Right atrium auricular region (tissue), 2 donors: ENCODE data around the gene UBXN11. TPM values are rescaled to one million over a fixed set of nuclear protein-coding genes. Genes with fewer than 3 reads are reported as not detected.
A peak's percentile ranks its signal among the peaks of the same experiment; 100 is the strongest.
"Not testable (repeated sequence)": the region's sequence is repeated elsewhere in the genome, so short reads cannot be mapped to it uniquely, and the experiment has no call there.

Source experiments
- DNase-seq: peaks from one replicate; pipeline ENCODE4 v3.0.0-alpha.2; 2019; ENCODE audit warnings: low spot score
- H3K27ac ChIP-seq, 2 donors: fragments of 200-600 bp; sonication (generic); 1 replicate in 1 of 2; 2 replicates in 1 of 2; pipeline ENCODE4 v1.5.1; 2016 to 2019
- H3K27me3 ChIP-seq, 2 donors: fragments of 200-600 bp; sonication (generic); one replicate each; pipeline versions ENCODE4 v1.5.1 to v1.6.0; 2017 to 2019
- H3K36me3 ChIP-seq: fragments of 200-600 bp; sonication (generic); one replicate; pipeline ENCODE4 v1.5.1; 2016
- H3K4me1 ChIP-seq, 2 donors: fragments of 200-600 bp; sonication (generic); one replicate each; pipeline versions ENCODE4 v1.5.1 to v1.6.0; 2017 to 2019
- H3K4me3 ChIP-seq, 2 donors: fragments of 200-600 bp; sonication (generic); 1 replicate in 1 of 2; 2 replicates in 1 of 2; pipeline ENCODE4 v1.5.1; 2017 to 2019; ENCODE audit warnings: mild to moderate bottlenecking in 1 of 2, moderate library complexity in 1 of 2
- H3K9me3 ChIP-seq, 2 donors: fragments of 200-600 bp; sonication (generic); one replicate each; pipeline ENCODE4 v1.5.1; 2019
- CTCF ChIP-seq, 2 donors: fragments of 200-600 bp; sonication (generic); IDR thresholded peaks; one replicate each; pipeline ENCODE4 v1.5.1; 2019; ENCODE audit warnings: antibody characterized with exemption in 2 of 2
- total RNA-seq, 2 donors: library from RNA; depleted of rRNA; stranded (reverse); fragments of >200 nt; gene quantifications; one replicate each; pipeline ENCODE4 v1.1.0, GENCODE V29; 2016

The UBXN11 gene
- total RNA-seq, 2 donors from 2014 or later: 4.5 to 7.4 TPM

GRCh38 chr1:26338670-26339069, 32.2 kb upstream of the UBXN11 start:
- Histone ChIP-seq H3K4me1 (peaks cover 0 to 16% of the 10 kb centered on the region in 2 donors), H3K27ac (no peak overlapping the region), H3K4me3 (no peak overlapping the region), H3K27me3 (no peaks in the 10 kb centered on the region), H3K9me3 (no peaks in the 10 kb centered on the region), H3K36me3 (no peaks in the 10 kb centered on the region)
- no peak for DNase-seq
- no peak for TF ChIP-seq CTCF (IDR thresholded peaks at IDR 0.05)

GRCh38 chr1:26337625-26338024, 31.2 kb upstream of the UBXN11 start:
- DNase-seq: no peak
- Histone ChIP-seq H3K27me3 (no peaks in the 10 kb centered on the region), H3K9me3 (no peaks in the 10 kb centered on the region), H3K27ac (no peak overlapping the region), H3K36me3 (no peaks in the 10 kb centered on the region), H3K4me3 (no peak overlapping the region), H3K4me1 (peaks cover 0 to 16% of the 10 kb centered on the region in 2 donors)
- no peak for TF ChIP-seq CTCF (IDR thresholded peaks at IDR 0.05)

- Histone ChIP-seq H3K27me3 (no peaks in the 10 kb centered on the region), H3K36me3 (no peaks in the 10 kb centered on the region), H3K27ac (no peak overlapping the region), H3K9me3 (no peaks in the 10 kb centered on the region), H3K4me3 (no peak overlapping the region), H3K4me1 (peaks cover 0 to 16% of the 10 kb centered on the region in 2 donors)
- no peak for TF ChIP-seq CTCF (IDR thresholded peaks at IDR 0.05)
- no peak for DNase-seq
These were observed 30.7 kb upstream of the UBXN11 start for GRCh38 chr1:26337206-26337535.

GRCh38 chr1:26336477-26337205, 30.2 kb upstream of the UBXN11 start:
- H3K4me3 ChIP-seq: peak overlapping the region; percentile 33 to 52
- no peaks in the 10 kb centered on the region for H3K27me3 ChIP-seq
- no peaks in the 10 kb centered on the region for H3K9me3 ChIP-seq
- no peaks in the 10 kb centered on the region for H3K36me3 ChIP-seq
- no peak for DNase-seq
- H3K27ac ChIP-seq: no peak overlapping the region
- H3K4me1 ChIP-seq: peaks cover 0 to 16% of the 10 kb centered on the region in 2 donors
- TF ChIP-seq CTCF (IDR thresholded peaks at IDR 0.05): no peak

- Histone ChIP-seq H3K4me1 (peaks cover 0 to 16% of the 10 kb centered on the region in 2 donors), H3K27ac (no peak overlapping the region), H3K9me3 (no peaks in the 10 kb centered on the region), H3K4me3 (peak overlapping the region; percentile 33 to 52), H3K27me3 (no peaks in the 10 kb centered on the region), H3K36me3 (no peaks in the 10 kb centered on the region)
- no peak for DNase-seq
- no peak for TF ChIP-seq CTCF (IDR thresholded peaks at IDR 0.05)
These were observed 29.5 kb upstream of the UBXN11 start for GRCh38 chr1:26335774-26336476.

- H3K9me3 ChIP-seq, H3K36me3 ChIP-seq, H3K27ac ChIP-seq, DNase-seq, H3K4me3 ChIP-seq, H3K27me3 ChIP-seq: not testable (repeated sequence)
- peaks cover 0 to 16% of the 10 kb centered on the region in 2 donors for H3K4me1 ChIP-seq
These were observed 26.9 kb upstream of the UBXN11 start for GRCh38 chr1:26333312-26333711.
